ENCODE measurements around the gene PCDH1.

Gene PCDH1

GRCh38 chr5:141851195-141851874 lies 26.9 kb downstream of the PCDH1 start:
- Histone ChIP-seq H3K4me3 (ENCODE audit: low read length) (no peak overlapping the region), H3K27me3 (ENCODE audit: insufficient read depth, low read length) (no peaks in the 10 kb centered on the region), H3K4me1 (ENCODE audit: insufficient read depth, low read length) (peaks cover 37% of the 10 kb centered on the region), H3K36me3 (ENCODE audit: insufficient read depth, low read length) (peaks cover 12% of the 10 kb centered on the region), H2AFZ (ENCODE audit: low read depth, low read length) (no peak overlapping the region), H3K9me3 (ENCODE audit: low read length) (no peaks in the 10 kb centered on the region)

- peaks cover 39% of the 10 kb centered on the region for H3K4me1 ChIP-seq (ENCODE audit: insufficient read depth, low read length)
- H3K36me3 ChIP-seq (ENCODE audit: insufficient read depth, low read length), result peaks cover 12% of the 10 kb centered on the region
- no peaks in the 10 kb centered on the region for H3K27me3 ChIP-seq (ENCODE audit: insufficient read depth, low read length)
- H3K4me3 ChIP-seq (ENCODE audit: low read length), result no peak overlapping the region
- H2AFZ ChIP-seq (ENCODE audit: low read depth, low read length), result no peak overlapping the region
- H3K9me3 ChIP-seq (ENCODE audit: low read length), result no peaks in the 10 kb centered on the region
Observed at GRCh38 chr5:141850786-141851185, 27.4 kb downstream of the PCDH1 start.

GRCh38 chr5:141850244-141850768 lies 27.9 kb downstream of the PCDH1 start:
- peaks cover 36% of the 10 kb centered on the region for H3K4me1 ChIP-seq (ENCODE audit: insufficient read depth, low read length)

GRCh38 chr5:141849415-141850243 lies 28.6 kb downstream of the PCDH1 start:
- Histone ChIP-seq H3K4me1 (ENCODE audit: insufficient read depth, low read length) (peaks cover 37% of the 10 kb centered on the region), H3K4me3 (ENCODE audit: low read length) (peak overlapping the region; percentile 58), H3K36me3 (ENCODE audit: insufficient read depth, low read length) (peaks cover 9% of the 10 kb centered on the region), H2AFZ (ENCODE audit: low read depth, low read length) (peak overlapping the region; percentile 58), H3K9me3 (ENCODE audit: low read length) (no peaks in the 10 kb centered on the region), H3K27me3 (ENCODE audit: insufficient read depth, low read length) (no peaks in the 10 kb centered on the region)

More at GRCh38 chr5:141850244-141850768, 27.9 kb downstream of the PCDH1 start:
- Histone ChIP-seq H2AFZ (ENCODE audit: low read depth, low read length) (peak overlapping the region; percentile 58), H3K9me3 (ENCODE audit: low read length) (no peaks in the 10 kb centered on the region), H3K4me3 (ENCODE audit: low read length) (peak overlapping the region; percentile 58), H3K27me3 (ENCODE audit: insufficient read depth, low read length) (no peaks in the 10 kb centered on the region), H3K36me3 (ENCODE audit: insufficient read depth, low read length) (peaks cover 11% of the 10 kb centered on the region)

GRCh38 chr5:141848744-141849414 lies 29.3 kb downstream of the PCDH1 start:
- peak overlapping the region; percentile 58 for H3K4me3 ChIP-seq (ENCODE audit: low read length)
- H3K4me1 ChIP-seq (ENCODE audit: insufficient read depth, low read length), result peaks cover 37% of the 10 kb centered on the region
- H3K9me3 ChIP-seq (ENCODE audit: low read length), result no peaks in the 10 kb centered on the region
- peaks cover 5% of the 10 kb centered on the region for H3K36me3 ChIP-seq (ENCODE audit: insufficient read depth, low read length)
- no peak overlapping the region for H2AFZ ChIP-seq (ENCODE audit: low read depth, low read length)
- no peaks in the 10 kb centered on the region for H3K27me3 ChIP-seq (ENCODE audit: insufficient read depth, low read length)

- no peaks in the 10 kb centered on the region for H3K36me3 ChIP-seq (ENCODE audit: insufficient read depth, low read length)
- H3K9me3 ChIP-seq (ENCODE audit: low read length), result no peaks in the 10 kb centered on the region
- H3K4me3 ChIP-seq (ENCODE audit: low read length), result peak overlapping the region; percentile 14
- peaks cover 35% of the 10 kb centered on the region for H3K4me1 ChIP-seq (ENCODE audit: insufficient read depth, low read length)
- H2AFZ ChIP-seq (ENCODE audit: low read depth, low read length), result peak overlapping the region; percentile 40
- H3K27me3 ChIP-seq (ENCODE audit: insufficient read depth, low read length), result no peaks in the 10 kb centered on the region
Observed at GRCh38 chr5:141846031-141846430, 32.2 kb downstream of the PCDH1 start.

- H3K9me3 ChIP-seq (ENCODE audit: low read length), result no peaks in the 10 kb centered on the region
- no peak overlapping the region for H2AFZ ChIP-seq (ENCODE audit: low read depth, low read length)
- no peaks in the 10 kb centered on the region for H3K27me3 ChIP-seq (ENCODE audit: insufficient read depth, low read length)
- peaks cover 30% of the 10 kb centered on the region for H3K4me1 ChIP-seq (ENCODE audit: insufficient read depth, low read length)
- no peaks in the 10 kb centered on the region for H3K36me3 ChIP-seq (ENCODE audit: insufficient read depth, low read length)
- no peak overlapping the region for H3K4me3 ChIP-seq (ENCODE audit: low read length)
Observed at GRCh38 chr5:141845371-141845851, 32.8 kb downstream of the PCDH1 start.

GRCh38 chr5:141844414-141845097 lies 33.7 kb downstream of the PCDH1 start:
- H2AFZ ChIP-seq (ENCODE audit: low read depth, low read length), result no peak overlapping the region
- peaks cover 25% of the 10 kb centered on the region for H3K4me1 ChIP-seq (ENCODE audit: insufficient read depth, low read length)
- H3K36me3 ChIP-seq (ENCODE audit: insufficient read depth, low read length), result no peaks in the 10 kb centered on the region
- H3K4me3 ChIP-seq (ENCODE audit: low read length), result no peak overlapping the region
- no peaks in the 10 kb centered on the region for H3K27me3 ChIP-seq (ENCODE audit: insufficient read depth, low read length)
- no peaks in the 10 kb centered on the region for H3K9me3 ChIP-seq (ENCODE audit: low read length)

- H3K36me3 ChIP-seq (ENCODE audit: insufficient read depth, low read length), result no peaks in the 10 kb centered on the region
- peaks cover 20% of the 10 kb centered on the region for H3K4me1 ChIP-seq (ENCODE audit: insufficient read depth, low read length)
- no peak overlapping the region for H3K4me3 ChIP-seq (ENCODE audit: low read length)
- H3K27me3 ChIP-seq (ENCODE audit: insufficient read depth, low read length), result no peaks in the 10 kb centered on the region
- no peak overlapping the region for H2AFZ ChIP-seq (ENCODE audit: low read depth, low read length)
- H3K9me3 ChIP-seq (ENCODE audit: low read length), result no peaks in the 10 kb centered on the region
Observed at GRCh38 chr5:141843156-141843927, 34.9 kb downstream of the PCDH1 start.

- no peaks in the 10 kb centered on the region for H3K27me3 ChIP-seq (ENCODE audit: insufficient read depth, low read length)
- H3K9me3 ChIP-seq (ENCODE audit: low read length), result no peaks in the 10 kb centered on the region
- H3K4me1 ChIP-seq (ENCODE audit: insufficient read depth, low read length), result peaks cover 22% of the 10 kb centered on the region
- no peak overlapping the region for H3K4me3 ChIP-seq (ENCODE audit: low read length)
- no peak overlapping the region for H2AFZ ChIP-seq (ENCODE audit: low read depth, low read length)
- no peaks in the 10 kb centered on the region for H3K36me3 ChIP-seq (ENCODE audit: insufficient read depth, low read length)
Observed at GRCh38 chr5:141841378-141842180, 36.6 kb downstream of the PCDH1 start.

- Histone ChIP-seq H3K4me3 (ENCODE audit: low read length) (no peak overlapping the region), H3K36me3 (ENCODE audit: insufficient read depth, low read length) (no peaks in the 10 kb centered on the region), H3K9me3 (ENCODE audit: low read length) (no peaks in the 10 kb centered on the region), H3K27me3 (ENCODE audit: insufficient read depth, low read length) (no peaks in the 10 kb centered on the region), H3K4me1 (ENCODE audit: insufficient read depth, low read length) (peaks cover 22% of the 10 kb centered on the region), H2AFZ (ENCODE audit: low read depth, low read length) (no peak overlapping the region)
Observed at GRCh38 chr5:141840826-141841360, 37.3 kb downstream of the PCDH1 start.
